ENCODE data around the gene ZNF436. TPM values are rescaled to one million over a fixed set of nuclear protein-coding genes. Genes with fewer than 3 reads are reported as not detected.

Gene ZNF436
- total and polyA plus RNA-seq, 2 of the 13 experiments (the other 11 are each of a cell fraction or from before 2014, with no cell fraction given), result 4.3 to 9.9 TPM

GRCh38 chr1:23367451-23367790 lies 2.2 kb downstream of the ZNF436 start:
- no peaks in the 10 kb centered on the region for H4K20me1 ChIP-seq (ENCODE audit: insufficient read depth, low read length)
- intact Hi-C loops (cut with micrococcal nuclease; ENCODE audit: unreplicated experiment), result loop anchor here (10.0 kb wide), 2 partner anchors 167 to 1017 kb away; partner anchors contain the start of gene E2F2
- DNase-seq (ENCODE audit: low spot score), result peak; percentile 19
- CTCF ChIA-PET (ENCODE audit: low intra/inter-chr PET ratio, low total read pairs), result no interaction called here
- peak overlapping the region; percentile 84 for H3K4me2 ChIP-seq (ENCODE audit: low read depth, low read length)
- WGBS (ENCODE audit: low lambda C conversion rate), result 6% methylated on average over 9 of the region's 9 CpGs
- peak overlapping the region; percentile 74 for H3K27ac ChIP-seq (ENCODE audit: extremely low read length, insufficient read depth, low read length)
- peaks cover 34% of the 10 kb centered on the region for H3K4me1 ChIP-seq (ENCODE audit: insufficient read depth, low read length)
- no peak for ATAC-seq
- peaks cover 7% of the 10 kb centered on the region in 2 experiments for H3K36me3 ChIP-seq (replicated peaks in 1 of 2; ENCODE audit: control insufficient read depth in 1 of 2, insufficient read depth in 2 of 2, low read length in 2 of 2)
- H3K79me2 ChIP-seq (ENCODE audit: insufficient read depth, low read length), result peaks cover 30% of the 10 kb centered on the region
- FAIRE-seq, result peak; percentile 56
- no peaks in the 10 kb centered on the region for H3K9me3 ChIP-seq (ENCODE audit: low read length)
- no peaks in the 10 kb centered on the region; a peak in 1 of 5 replicates for H3K27me3 ChIP-seq (ENCODE audit: control insufficient read depth in 1 of 2, insufficient read depth in 2 of 2, low read length in 2 of 2)
- in situ Hi-C loops (cut with HindIII; ENCODE audit: extremely low pct_ligation_motif_present, low pct_unique_long_range_greater_than_20kb), result no loop called here
- BruUV-seq (replicated peaks), result no TSS peak
- peak overlapping the region; percentile 72 to 99 (median 79) for H3K4me3 ChIP-seq (replicated peaks in 1 of 3; ENCODE audit: insufficient read depth in 1 of 3, low read depth in 2 of 3, low read length in 3 of 3)
- H2AFZ ChIP-seq (ENCODE audit: low read length), result no peak overlapping the region
- peak overlapping the region; percentile 96 for H3K9ac ChIP-seq (ENCODE audit: insufficient read depth, low read depth, low read length)
- POLR2A ChIA-PET, result interaction anchor here (1.2 to 3.5 kb wide), 7 partner anchors 10 to 130 kb away, joined by 3 to 130 read pairs (median 8); partner anchors contain the start of genes HNRNPR and TCEA3
- TF ChIP-seq ZNF766 (CRISPR knock-in tag; IDR thresholded peaks at IDR 0.05; ENCODE audit: borderline replicate concordance) (no peak), SMYD3 (CRISPR knock-in tag; IDR thresholded peaks at IDR 0.05) (0 out of 2 replicates have a peak, but pooled peaks have one; percentile 40), ZFP82 (CRISPR knock-in tag; IDR thresholded peaks at IDR 0.05; ENCODE audit: borderline replicate concordance) (0 out of 2 replicates have a peak, but pooled peaks have one; percentile 18), DMAP1 (CRISPR knock-in tag; IDR thresholded peaks at IDR 0.05) (no peak), GATAD1 (CRISPR knock-in tag; IDR thresholded peaks at IDR 0.05) (no peak), HCFC1 (IDR thresholded peaks at IDR 0.05; ENCODE audit: low read depth, low read length) (no peak), BCLAF1 (IDR thresholded peaks at IDR 0.05) (no peak), ZNF263 (CRISPR knock-in tag; IDR thresholded peaks at IDR 0.05) (no peak), ZNF547 (CRISPR knock-in tag; IDR thresholded peaks at IDR 0.05) (no peak), HNF4G (IDR thresholded peaks at IDR 0.05; ENCODE audit: borderline replicate concordance, low read depth, low read length) (no peak), HNF4G (CRISPR knock-in tag; IDR thresholded peaks at IDR 0.05; ENCODE audit: borderline replicate concordance, low read depth) (no peak), TARDBP (CRISPR knock-in tag; IDR thresholded peaks at IDR 0.05) (no peak), ZNF3 (CRISPR knock-in tag; IDR thresholded peaks at IDR 0.05) (peak; percentile 26; the same call in 1 of the 2 replicates), PAWR (CRISPR knock-in tag; IDR thresholded peaks at IDR 0.05; ENCODE audit: borderline replicate concordance) (no peak), ZFP90 (CRISPR knock-in tag; IDR thresholded peaks at IDR 0.05; ENCODE audit: borderline replicate concordance) (no peak), ZBTB8A (CRISPR knock-in tag; IDR thresholded peaks at IDR 0.05; ENCODE audit: borderline replicate concordance, low read depth) (no peak), SP140L (CRISPR knock-in tag; IDR thresholded peaks at IDR 0.05; ENCODE audit: borderline replicate concordance) (no peak), ZNF331 (CRISPR knock-in tag; IDR thresholded peaks at IDR 0.05) (no peak), GTF2F1 (IDR thresholded peaks at IDR 0.05; ENCODE audit: low read length) (no peak), ZNF672 (CRISPR knock-in tag; IDR thresholded peaks at IDR 0.05) (no peak), ZFX (CRISPR knock-in tag; IDR thresholded peaks at IDR 0.05; ENCODE audit: low read depth) (no peak), RXRA (CRISPR knock-in tag; IDR thresholded peaks at IDR 0.05) (no peak), SMAD9 (CRISPR knock-in tag; IDR thresholded peaks at IDR 0.05) (no peak), ATF6 (CRISPR knock-in tag; conservative IDR thresholded peaks at IDR 0.05) (no peak), ZSCAN31 (CRISPR knock-in tag; IDR thresholded peaks at IDR 0.05; ENCODE audit: low read depth) (no peak)

All from HepG2 (cell line).